Sigmoid colon (tissue), 7 donors: ENCODE data around the gene CACNA1A. TPM values are rescaled to one million over a fixed set of nuclear protein-coding genes. Genes with fewer than 3 reads are reported as not detected.

ENCODE experiments used
- DNase-seq: peaks from one replicate; pipeline ENCODE4 v3.0.0-alpha.2; 2019
- H3K27ac ChIP-seq, 4 donors: fragments of 200-600 bp; sonication (generic); one replicate each; pipeline ENCODE4 v1.5.1; 2016 to 2019; ENCODE audit warnings: mild to moderate bottlenecking in 1 of 4
- H3K27me3 ChIP-seq, 3 donors: fragments of 200-600 bp; sonication (generic); one replicate each; pipeline ENCODE4 v1.5.1; 2019; ENCODE audit warnings: mild to moderate bottlenecking in 1 of 3
- H3K36me3 ChIP-seq, 4 donors: fragments of 200-600 bp; sonication (generic); one replicate each; pipeline ENCODE4 v1.5.1; 2016 to 2019
- H3K4me1 ChIP-seq, 4 donors: fragments of 200-600 bp; sonication (generic); one replicate each; pipeline ENCODE4 v1.5.1; 2017 to 2019
- H3K4me3 ChIP-seq, 4 donors: fragments of 200-600 bp; sonication (generic); one replicate each; pipeline ENCODE4 v1.5.1; 2017 to 2019; ENCODE audit warnings: mild to moderate bottlenecking in 2 of 4, moderate library complexity in 1 of 4
- H3K9me3 ChIP-seq, 4 donors: fragments of 200-600 bp in 3 of 4; sonication (generic) in 3 of 4; one replicate each; pipeline versions ENCODE4 v1.5.1 to v1.6.1; 2013 to 2019
- CTCF ChIP-seq, 4 experiments: fragments of 450-650 bp in 3 of 4; fragments of 200-600 bp in 1 of 4; IDR thresholded peaks; one replicate each; pipeline ENCODE4 v1.5.1; 2016 to 2019; ENCODE audit warnings: antibody characterized with exemption in 4 of 4, mild to moderate bottlenecking in 3 of 4, moderate library complexity in 2 of 4
- EP300 ChIP-seq, 4 donors: sonication (generic); formaldehyde crosslinking; IDR thresholded peaks; one replicate each; pipeline ENCODE4 v1.6.1; 2017; ENCODE audit warnings: antibody characterized with exemption in 4 of 4
- POLR2A ChIP-seq, 2 donors: fragments of 450-650 bp; IDR thresholded peaks; one replicate each; pipeline ENCODE4 v1.6.1; 2016; ENCODE audit warnings: antibody characterized with exemption in 2 of 2, mild to moderate bottlenecking in 2 of 2, moderate library complexity in 2 of 2
- POLR2AphosphoS5 ChIP-seq, 4 donors: sonication (generic); formaldehyde crosslinking; IDR thresholded peaks; one replicate each; pipeline ENCODE4 v1.6.1; 2017; ENCODE audit warnings: antibody characterized with exemption in 4 of 4
- WGBS, 2 donors: extraction: QIAGEN DNeasy Blood & Tissue Kit; methylation state at CpG; one replicate each; pipeline ENCODE4 v1.1.7; 2013; 5-methylcytosine and 5-hydroxymethylcytosine counted together
- intact Hi-C: fragments of 100-400 bp; cut with DNase I; formaldehyde crosslinking; loops from one replicate; pipeline ENCODE4 v1.15.1; 2023
- polyA plus RNA-seq, 3 donors: library from polyadenylated mRNA; stranded (reverse); fragments of 200-250 nt; gene quantifications; one replicate each; pipeline ENCODE4 v1.2.3, GENCODE V29; 2013
- total RNA-seq, 4 donors: library from RNA; depleted of rRNA; stranded (reverse); fragments of >200 nt; gene quantifications; one replicate each; pipeline ENCODE4 v1.1.0, GENCODE V29; 2016
- donor health status: healthy with polysubstance abuse.
- donor health status: Bipolar disorder and iron deficiency.
- donor health status: healthy.

The CACNA1A gene
- total and polyA plus RNA-seq, 7 donors = 0.14 to 3.6 (median 1.6) TPM; not detected in 1

GRCh38 chr19:13398182-13398581 is 108.1 kb downstream of the CACNA1A start:
- no peaks in the 10 kb centered on the region for H3K36me3 ChIP-seq
- intact Hi-C loops = no loop called here
- H3K27me3 ChIP-seq = peaks cover 0 to 39% (median 16%) of the 10 kb centered on the region in 3 donors
- DNase-seq = no peak
- peaks cover 0 to 5% (median 0%) of the 10 kb centered on the region in 4 donors for H3K9me3 ChIP-seq
- H3K4me1 ChIP-seq = no peaks in the 10 kb centered on the region
- 74 to 85% methylated on average over 4 of the region's 4 CpGs for WGBS, 2 donors
- TF ChIP-seq CTCF (IDR thresholded peaks at IDR 0.05) (no peak), EP300 (IDR thresholded peaks at IDR 0.05) (no peak), POLR2AphosphoS5 (IDR thresholded peaks at IDR 0.05) (no peak), POLR2A (IDR thresholded peaks at IDR 0.05) (no peak)
- H3K27ac ChIP-seq = no peak overlapping the region
- no peak overlapping the region for H3K4me3 ChIP-seq

- Histone ChIP-seq H3K9me3 (no peaks in the 10 kb centered on the region), H3K27ac (no peak overlapping the region), H3K4me1 (no peaks in the 10 kb centered on the region), H3K4me3 (no peak overlapping the region), H3K36me3 (no peaks in the 10 kb centered on the region), H3K27me3 (peaks cover 0 to 43% (median 16%) of the 10 kb centered on the region in 3 donors)
- TF ChIP-seq EP300 (IDR thresholded peaks at IDR 0.05) (no peak), POLR2AphosphoS5 (IDR thresholded peaks at IDR 0.05) (no peak), CTCF (IDR thresholded peaks at IDR 0.05) (no peak), POLR2A (IDR thresholded peaks at IDR 0.05) (no peak)
- WGBS, 2 donors = 31 to 33% methylated on average over 18 of the region's 18 CpGs
- peak; percentile 68 for DNase-seq
- intact Hi-C loops = no loop called here
Observed at GRCh38 chr19:13396250-13397080, 109.8 kb downstream of the CACNA1A start.

GRCh38 chr19:13382633-13382938 is 123.7 kb downstream of the CACNA1A start:
- H3K9me3 ChIP-seq = peaks cover 0 to 3% (median 0%) of the 10 kb centered on the region in 4 donors
- no peaks in the 10 kb centered on the region for H3K36me3 ChIP-seq
- H3K27me3 ChIP-seq = no peaks in the 10 kb centered on the region
- no peak overlapping the region for H3K4me3 ChIP-seq
- no peak for DNase-seq
- 75 to 81% methylated on average over 4 of the region's 4 CpGs for WGBS, 2 donors
- no peaks in the 10 kb centered on the region for H3K4me1 ChIP-seq
- H3K27ac ChIP-seq = no peak overlapping the region
- intact Hi-C loops = no loop called here
- TF ChIP-seq POLR2AphosphoS5 (IDR thresholded peaks at IDR 0.05) (no peak), POLR2A (IDR thresholded peaks at IDR 0.05) (no peak), CTCF (IDR thresholded peaks at IDR 0.05) (no peak), EP300 (IDR thresholded peaks at IDR 0.05) (no peak)

- H3K27ac ChIP-seq = no peak overlapping the region
- TF ChIP-seq CTCF (IDR thresholded peaks at IDR 0.05) (no peak), POLR2AphosphoS5 (IDR thresholded peaks at IDR 0.05) (no peak), POLR2A (IDR thresholded peaks at IDR 0.05) (no peak), EP300 (IDR thresholded peaks at IDR 0.05) (no peak)
- intact Hi-C loops = no loop called here
- DNase-seq = no peak
- H3K4me1 ChIP-seq = no peaks in the 10 kb centered on the region
- 68 to 79% methylated on average over 9 of the region's 9 CpGs for WGBS, 2 donors
- no peaks in the 10 kb centered on the region for H3K36me3 ChIP-seq
- no peak overlapping the region for H3K4me3 ChIP-seq
- H3K27me3 ChIP-seq = no peaks in the 10 kb centered on the region
- peaks cover 0 to 3% (median 0%) of the 10 kb centered on the region in 4 donors for H3K9me3 ChIP-seq
Observed at GRCh38 chr19:13381827-13382632, 124.2 kb downstream of the CACNA1A start.
